Heart left ventricle (tissue), 16 donors: Measurements from ENCODE around the gene TPPP. TPM values are rescaled to one million over a fixed set of nuclear protein-coding genes. Genes with fewer than 3 reads are reported as not detected.
"Not testable (repeated sequence)": the region's sequence is repeated elsewhere in the genome, so short reads cannot be mapped to it uniquely, and the experiment has no call there.

Source experiments
- ATAC-seq, 4 donors: fragments of 200-7000 bp; cut with Tn5 transposase; one replicate each; pipeline ENCODE4 v1.9.1; 2020 to 2022; ENCODE audit warnings: moderate library complexity in 4 of 4, mild to moderate bottlenecking in 3 of 4, moderate number of reproducible peaks in 1 of 4
- DNase-seq, 5 donors: peaks; one replicate each; pipeline ENCODE4 v3.0.0-alpha.2; 2020
- H3K27ac ChIP-seq, 12 donors: fragments of 200-600 bp; sonication (generic) in 4 of 12; one replicate each; pipeline versions ENCODE4 v1.5.0 to v1.8.0; 2016 to 2022; ENCODE audit warnings: mild to moderate bottlenecking in 2 of 12
- H3K27me3 ChIP-seq, 9 donors: fragments of 200-600 bp; sonication (generic) in 2 of 9; one replicate each; pipeline versions ENCODE4 v1.5.1 to v1.8.0; 2016 to 2022; ENCODE audit warnings: mild to moderate bottlenecking in 3 of 9
- H3K36me3 ChIP-seq, 9 donors: fragments of 200-600 bp; sonication (generic) in 2 of 9; one replicate each; pipeline versions ENCODE4 v1.5.0 to v1.8.0; 2018 to 2022; ENCODE audit warnings: mild to moderate bottlenecking in 2 of 9
- H3K4me1 ChIP-seq, 12 donors: fragments of 200-600 bp; sonication (generic) in 4 of 12; one replicate each; pipeline versions ENCODE4 v1.5.0 to v1.8.0; 2016 to 2022; ENCODE audit warnings: mild to moderate bottlenecking in 3 of 12
- H3K4me3 ChIP-seq, 12 donors: fragments of 200-600 bp; sonication (generic) in 4 of 12; one replicate each; pipeline versions ENCODE4 v1.5.0 to v1.8.0; 2017 to 2022; ENCODE audit warnings: mild to moderate bottlenecking in 9 of 12, moderate library complexity in 4 of 12
- H3K9me3 ChIP-seq, 12 donors: fragments of 200-600 bp; sonication (generic) in 4 of 12; one replicate each; pipeline versions ENCODE4 v1.5.0 to v1.8.0; 2016 to 2022; ENCODE audit warnings: mild to moderate bottlenecking in 1 of 12
- CTCF ChIP-seq, 12 donors: fragments of 200-600 bp; sonication (generic) in 4 of 12; IDR thresholded peaks; one replicate each; pipeline versions ENCODE4 v1.5.0 to v1.8.0; 2018 to 2022; ENCODE audit warnings: antibody characterized with exemption in 12 of 12, mild to moderate bottlenecking in 5 of 12
- POLR2A ChIP-seq, 2 donors: fragments of 450-650 bp; IDR thresholded peaks; one replicate each; pipeline ENCODE4 v1.6.1; 2017; ENCODE audit warnings: antibody characterized with exemption in 2 of 2, mild to moderate bottlenecking in 2 of 2, moderate library complexity in 2 of 2
- WGBS, 4 donors: extraction: QIAGEN DNeasy Blood & Tissue Kit in 2 of 4; methylation state at CpG; one replicate each; pipeline versions ENCODE4 v1.1.5 to v1.1.7; 2013 to 2018; 5-methylcytosine and 5-hydroxymethylcytosine counted together
- intact Hi-C, 10 donors: fragments of 100-400 bp; cut with DNase I; formaldehyde crosslinking; loops; one replicate each; pipeline versions ENCODE4 v1.11.1 to v1.14.2; 2022
- polyA plus RNA-seq, 2 donors: library from polyadenylated mRNA; stranded (reverse); fragments of 200-250 nt; gene quantifications; one replicate each; pipeline ENCODE4 v1.2.3, GENCODE V29; 2013
- total RNA-seq, 9 donors: library from RNA; depleted of rRNA in 2 of 9; stranded (reverse); fragments of >200 nt in 2 of 9; fragmentation: NEBNext Ultra II Directional in 3 of 9; extraction: Animal tissue kit (Norgen Biotek cat#: 25700) in 3 of 9; gene quantifications; one replicate each; pipeline versions ENCODE4 v1.1.0 to v1.2.4, GENCODE V29; 2016 to 2023
- donor health status: ischemic (EF 13 %, LVEDD 7.1; RV severe dilation, severe dysfunction).
- donor health status: healthy with polysubstance abuse.
- donor health status: DM: no; HTN: yes; CAD: no.
- donor health status: DM: no; HTN: no; CAD: no.
- donor health status: ischemic (EF 25% LVEDD 6.9; RV normal size, moderate dysfunction).
- donor health status: ischemic (EF 25% LVEDD 5.7; RV mildly dilated, moderate dysfunction).
- donor health status: healthy.
- donor health status: DM: yes; HTN: yes; CAD: no.
- donor health status: ischemic (EF 35%, LVEDD 5.7; RV mildly dilated, moderate dysfunction).
- donor health status: nonischemic (EF 11% LVEDD 7.7; RV severe dilation, severe dysfunction).
- donor health status: DM: yes; HTN: yes; CAD: no.
- donor health status: PGD.
- donor health status: ischemic (EF 29% LVEDD 5.4; RV normal size, mild dysfunction).
- donor health status: nonischemic (EF 23%, LVEDD 6.1; RV moderate dilation, normal function).

The TPPP gene
- total and polyA plus RNA-seq, 11 donors, result 7.5 to 31.2 (median 14.9) TPM

- DNase-seq, H3K4me3 ChIP-seq, H3K4me1 ChIP-seq, ATAC-seq, H3K36me3 ChIP-seq, H3K27ac ChIP-seq, H3K27me3 ChIP-seq: not testable (repeated sequence)
- peaks cover 0 to 19% (median 2%) of the 10 kb centered on the region in 12 donors for H3K9me3 ChIP-seq
- intact Hi-C loops, result loop anchor here in 3 of 10 donors (5.0 to 10.0 kb wide), 2 partner anchors 89 to 91 kb away; partner anchors contain the start of gene ZDHHC11B (in 1 of the 3)
- WGBS, 4 donors, result 91 to 98% (median 94%) methylated on average over 2 to 8 of the region's 8 CpGs
Measured at GRCh38 chr5:696191-696590, 3.0 kb upstream of the TPPP start.

DNA sequence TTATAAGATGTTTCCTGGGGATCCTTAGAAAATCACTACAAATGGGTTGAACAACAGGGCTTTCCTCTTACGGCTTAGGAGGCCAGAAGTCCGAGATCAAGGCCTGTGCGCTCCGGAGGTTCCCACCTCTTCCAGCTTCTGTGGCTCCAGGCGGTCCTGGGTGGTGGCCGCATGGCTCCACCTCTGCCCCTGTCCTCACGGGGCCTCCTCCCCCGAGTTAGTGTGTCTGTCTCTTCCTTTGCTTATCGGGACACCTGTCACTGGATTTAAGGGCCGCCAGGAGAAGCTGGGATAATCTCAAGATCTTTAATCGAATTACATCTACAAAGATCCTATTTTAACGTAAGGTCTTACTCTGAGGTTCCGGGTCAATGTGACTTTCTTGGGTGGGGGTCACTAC lies 2.3 kb upstream of the TPPP start:
- not testable (repeated sequence) for H3K27me3 ChIP-seq, ATAC-seq, DNase-seq, H3K36me3 ChIP-seq, H3K4me3 ChIP-seq, H3K4me1 ChIP-seq, H3K27ac ChIP-seq
- H3K9me3 ChIP-seq, result peaks cover 0 to 19% (median 2%) of the 10 kb centered on the region in 12 donors
- intact Hi-C loops, result loop anchor here in 3 of 10 donors (5.0 to 10.0 kb wide), 2 partner anchors 89 to 92 kb away; partner anchors contain the start of gene ZDHHC11B (in 1 of the 3)
- 79 to 88% (median 86%) methylated on average over 8 to 10 of the region's 13 CpGs; no CpG with 5 or more reads in 1 of the 4 donors for WGBS, 4 donors

DNA sequence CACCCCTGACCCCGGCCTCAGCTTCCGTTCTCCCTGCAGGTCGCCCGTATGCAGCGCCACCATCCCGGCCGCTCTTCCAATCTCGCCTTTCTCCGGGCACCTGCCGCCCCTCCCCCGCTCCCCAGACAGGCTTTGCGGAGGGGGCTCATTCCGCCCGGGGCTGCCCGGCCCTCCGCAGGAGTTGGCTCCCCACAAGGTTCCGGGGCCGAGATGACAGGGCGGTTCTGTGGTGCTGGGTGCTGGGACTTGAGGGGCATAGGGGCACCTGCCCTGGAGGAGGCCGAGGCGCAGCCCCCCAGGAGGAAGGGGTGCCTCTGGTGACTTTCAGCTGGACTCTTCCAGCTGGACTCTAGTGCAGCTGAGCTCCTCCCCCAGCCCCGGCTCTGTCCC lies 885 bp upstream of the TPPP start:
- Histone ChIP-seq H3K9me3 (peaks cover 0 to 15% (median under 1%) of the 10 kb centered on the region in 12 donors), H3K27ac (peak overlapping the region in 3 of 12 donors; percentile 68 to 89 (median 87))
- peak in 1 of 5 donors; percentile 38 for DNase-seq

DNA sequence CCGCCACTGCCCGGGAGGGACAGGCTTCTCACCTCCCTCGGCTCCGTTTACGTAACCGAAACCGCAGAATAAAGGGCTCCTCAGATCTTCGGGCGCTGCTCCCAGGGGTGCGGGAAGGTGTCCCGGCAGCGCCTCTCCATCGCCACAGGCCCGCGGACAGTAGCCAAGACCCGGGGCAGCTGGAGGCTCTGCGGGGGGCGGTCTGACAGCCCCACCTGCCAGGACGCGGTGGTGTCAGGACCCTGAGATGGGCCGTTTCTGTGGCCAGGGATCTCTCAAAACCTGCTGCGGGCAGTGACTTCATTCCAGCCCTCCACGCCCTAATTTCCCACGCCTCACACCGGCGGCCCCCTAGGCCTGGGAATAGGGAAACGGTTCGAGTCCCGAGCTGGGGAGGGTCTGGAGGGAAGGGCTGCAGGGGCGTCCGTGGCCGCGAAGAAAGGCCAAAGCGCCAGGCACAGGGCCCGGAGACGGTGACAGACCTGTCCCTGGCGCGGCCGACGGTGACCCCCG lies 567 bp downstream of the TPPP start:
- H3K27me3 ChIP-seq, H3K36me3 ChIP-seq, H3K4me1 ChIP-seq, H3K9me3 ChIP-seq: not testable (repeated sequence)
- intact Hi-C loops, result loop anchor here in 2 of 10 donors (2.0 to 10.0 kb wide), 3 partner anchors 20 to 92 kb away; partner anchors contain the start of gene ZDHHC11B (in 2 of the 2)
- ATAC-seq (peak in 1 of 4 donors; percentile 0), DNase-seq (peak in 1 of 5 donors; percentile 44)
- 0 to 5% (median 1%) methylated on average over 12 to 41 of the region's 41 CpGs for WGBS, 4 donors
- H3K4me3 ChIP-seq, result peak overlapping the region; percentile 45 to 76 (median 59)
- H3K27ac ChIP-seq, result peak overlapping the region in 6 of 12 donors; percentile 19 to 86 (median 70)

More for the DNA sequence above, 885 bp upstream of the TPPP start:
- not testable (repeated sequence) for H3K4me1 ChIP-seq, H3K27me3 ChIP-seq, H3K36me3 ChIP-seq
- intact Hi-C loops, result loop anchor here in 1 of 10 donors (10.0 kb wide), 1 partner anchor 91 kb away; the partner anchor contains the start of gene ZDHHC11B
- H3K4me3 ChIP-seq, result peak overlapping the region in 11 of 12 donors; percentile 45 to 76 (median 60)
- WGBS, 4 donors, result 5 to 8% (median 6%) methylated on average over 8 to 14 of the region's 22 CpGs; no CpG with 5 or more reads in 1 of the 4 donors
- peak in 1 of 4 donors; percentile 3 for ATAC-seq

- Histone ChIP-seq H3K4me3 (peak overlapping the region in 11 of 12 donors; percentile 45 to 76 (median 60)), H3K4me1 (peaks cover 0 to 5% (median 0%) of the 10 kb centered on the region in 12 donors), H3K36me3 (no peaks in the 10 kb centered on the region), H3K27ac (peak overlapping the region in 3 of 12 donors; percentile 71 to 86 (median 86)), H3K9me3 (no peaks in the 10 kb centered on the region), H3K27me3 (no peaks in the 10 kb centered on the region)
- DNase-seq (no peak), ATAC-seq (no peak)
- WGBS, 4 donors, result 26 to 41% (median 35%) methylated on average over 2 of the region's 2 CpGs
- TF ChIP-seq POLR2A (IDR thresholded peaks at IDR 0.05) (no peak), CTCF (IDR thresholded peaks at IDR 0.05) (no peak)
- intact Hi-C loops, result loop anchor here in 2 of 10 donors (2.0 to 10.0 kb wide), 3 partner anchors 19 to 93 kb away; partner anchors contain the start of gene ZDHHC11B (in 2 of the 2)
Measured at GRCh38 chr5:691817-692528, 1.2 kb downstream of the TPPP start.

DNA sequence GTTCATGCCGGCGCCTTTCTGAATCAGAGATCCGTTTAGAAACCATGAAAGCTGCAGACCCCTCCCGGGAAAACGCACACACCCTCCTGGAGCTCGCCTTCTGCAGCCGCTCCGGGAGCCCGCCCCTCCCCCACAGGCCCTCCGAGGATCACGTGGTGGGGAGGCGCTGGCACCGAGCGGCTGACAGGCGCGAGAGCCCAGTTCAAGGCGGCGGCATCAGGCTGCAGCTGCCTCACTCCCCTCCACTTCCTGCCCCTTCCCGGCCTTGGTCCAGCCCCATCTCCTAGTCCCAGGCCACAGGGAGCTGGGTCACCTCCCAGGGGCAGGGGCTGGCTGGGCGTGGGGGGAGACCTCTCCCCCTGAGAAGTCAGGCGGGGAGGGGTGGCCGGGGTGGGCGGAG lies 2.1 kb downstream of the TPPP start:
- peak in 3 of 4 donors; percentile 16 to 65 (median 43) for ATAC-seq
- not testable (repeated sequence) for H3K36me3 ChIP-seq, H3K9me3 ChIP-seq, DNase-seq, H3K27me3 ChIP-seq, H3K4me1 ChIP-seq
- Histone ChIP-seq H3K27ac (peak overlapping the region in 1 of 12 donors; percentile 24), H3K4me3 (peak overlapping the region in 2 of 12 donors; percentile 10 to 14)
- WGBS, 4 donors, result 0 to 1% methylated on average over 2 to 16 of the region's 23 CpGs; no CpG with 5 or more reads in 2 of the 4 donors
- intact Hi-C loops, result loop anchor here in 1 of 10 donors (10.0 kb wide), 1 partner anchor 94 kb away; the partner anchor contains the start of gene ZDHHC11B

- ATAC-seq, result peak; percentile 67 to 86 (median 79)
- not testable (repeated sequence) for H3K27me3 ChIP-seq, H3K4me3 ChIP-seq, H3K27ac ChIP-seq, H3K36me3 ChIP-seq, DNase-seq, H3K9me3 ChIP-seq, H3K4me1 ChIP-seq
- WGBS, 4 donors, result no CpG with 5 or more reads among the region's 12 CpGs
- intact Hi-C loops, result loop anchor here in 1 of 10 donors (10.0 kb wide), 1 partner anchor 95 kb away; the partner anchor contains the start of gene ZDHHC11B
Measured at GRCh38 chr5:690293-690692, 2.9 kb downstream of the TPPP start.

- not testable (repeated sequence) for H3K36me3 ChIP-seq, DNase-seq, H3K4me3 ChIP-seq, H3K9me3 ChIP-seq, H3K27ac ChIP-seq, ATAC-seq, H3K27me3 ChIP-seq
- H3K4me1 ChIP-seq, result peaks cover 0 to 11% (median 2%) of the 10 kb centered on the region in 12 donors
- intact Hi-C loops, result loop anchor here in 1 of 10 donors (10.0 kb wide), 1 partner anchor 86 kb away; no protein-coding TSS in a partner anchor
- 79 to 90% (median 87%) methylated on average over 12 to 28 of the region's 30 CpGs for WGBS, 4 donors
Measured at GRCh38 chr5:688348-689010, 4.7 kb downstream of the TPPP start.

DNA sequence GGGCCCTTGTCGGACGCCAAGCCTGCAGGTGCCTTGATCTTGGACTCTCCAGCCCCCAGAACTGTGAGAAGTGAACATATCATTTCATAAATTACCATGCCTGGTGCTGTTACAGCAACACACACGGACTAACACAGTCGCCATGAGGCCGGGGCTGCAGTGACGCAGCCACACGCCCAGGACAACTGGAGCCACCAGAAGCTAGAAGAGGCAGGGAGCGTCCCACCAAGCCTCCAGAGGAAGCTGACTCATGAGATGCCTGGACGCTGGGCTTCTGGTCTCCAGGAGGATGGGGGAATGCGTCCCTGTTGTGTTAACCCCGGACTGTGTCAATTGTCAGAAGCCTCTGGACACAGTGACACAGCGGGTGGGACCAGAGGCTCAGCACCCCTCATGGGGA lies 6.2 kb downstream of the TPPP start:
- peaks cover 0 to 17% (median 0%) of the 10 kb centered on the region in 12 donors for H3K4me1 ChIP-seq
- not testable (repeated sequence) for ATAC-seq, DNase-seq, H3K27ac ChIP-seq, H3K9me3 ChIP-seq, H3K4me3 ChIP-seq, H3K36me3 ChIP-seq, H3K27me3 ChIP-seq
- intact Hi-C loops, result loop anchor here in 1 of 10 donors (10.0 kb wide), 1 partner anchor 88 kb away; no protein-coding TSS in a partner anchor
- WGBS, 4 donors, result 74 to 89% (median 85%) methylated on average over 11 to 12 of the region's 12 CpGs
